NB4 (cell line): ENCODE measurements around the gene USP9Y.

Source experiments
- CTCF ChIP-seq: IDR thresholded peaks from one replicate; pipeline ENCODE4 v1.5.1; 2012; ENCODE audit warnings: low read depth, low read length
- POLR2A ChIP-seq: IDR thresholded peaks from 2 replicates; pipeline ENCODE4 v1.6.1; 2011; ENCODE audit warnings: mild to moderate bottlenecking; ENCODE audit not compliant: insufficient read length; ENCODE audit errors: extremely low read depth

- TF ChIP-seq CTCF: no peak
- TF ChIP-seq POLR2A: no peak
Measured at GRCh38 chrY:12896973-12897372, 195.9 kb downstream of the USP9Y start.
